Peyer's patch (tissue), 4 donors: ENCODE data around the gene NPPA.

Experiments
- POLR2A ChIP-seq, 2 donors: fragments of 450-650 bp; IDR thresholded peaks; one replicate each; pipeline ENCODE4 v1.5.1; 2017; ENCODE audit warnings: antibody characterized with exemption in 2 of 2, mild to moderate bottlenecking in 2 of 2, moderate library complexity in 2 of 2
- TF ChIP-seq, protein P1 (sequence below), 6 experiments: fragments of 450-650 bp in 4 of 6; fragments of 200-600 bp in 2 of 6; sonication (generic) in 1 of 6; IDR thresholded peaks; one replicate each; pipeline ENCODE4 v1.5.1; 2017 to 2019; ENCODE audit warnings: antibody characterized with exemption in 6 of 6, mild to moderate bottlenecking in 3 of 6, moderate library complexity in 1 of 6

DNA sequence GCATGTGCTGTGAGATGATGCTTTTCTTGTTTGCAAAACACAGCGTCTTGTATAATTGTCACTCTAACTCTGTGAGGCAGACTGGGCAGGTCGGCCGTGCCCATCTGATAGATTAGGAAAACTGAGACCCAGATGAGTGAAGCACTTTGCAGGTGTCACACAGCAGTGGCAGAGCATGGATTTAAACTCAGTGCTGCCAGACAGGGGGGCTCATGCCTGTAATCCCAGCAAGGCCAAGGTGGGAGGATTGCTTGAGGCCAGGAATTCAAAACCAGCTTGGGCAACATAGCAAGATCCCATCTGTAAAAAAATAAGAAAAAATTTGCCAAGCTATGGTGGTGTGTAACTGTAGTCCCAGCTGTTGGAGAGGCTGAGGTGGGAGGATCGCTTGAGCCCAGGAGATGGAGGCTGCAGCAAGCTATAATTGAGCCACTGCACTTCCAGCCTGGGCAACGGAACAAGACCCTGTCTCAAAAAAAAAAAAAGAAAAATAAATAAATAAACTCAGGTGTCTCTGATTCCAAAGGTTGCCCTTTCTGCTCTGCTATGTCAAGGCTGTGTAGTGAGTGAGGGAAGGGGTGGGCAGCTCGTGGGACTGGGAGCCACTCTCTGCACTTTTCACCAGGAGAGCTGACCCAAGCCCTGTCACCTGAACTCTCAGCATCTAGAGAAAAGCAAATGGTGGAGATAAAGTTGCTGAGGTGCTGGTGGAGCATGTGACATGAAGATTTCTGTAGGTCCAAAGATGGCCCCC lies 44.0 kb upstream of the NPPA start:
- TF ChIP-seq, protein P1, sequence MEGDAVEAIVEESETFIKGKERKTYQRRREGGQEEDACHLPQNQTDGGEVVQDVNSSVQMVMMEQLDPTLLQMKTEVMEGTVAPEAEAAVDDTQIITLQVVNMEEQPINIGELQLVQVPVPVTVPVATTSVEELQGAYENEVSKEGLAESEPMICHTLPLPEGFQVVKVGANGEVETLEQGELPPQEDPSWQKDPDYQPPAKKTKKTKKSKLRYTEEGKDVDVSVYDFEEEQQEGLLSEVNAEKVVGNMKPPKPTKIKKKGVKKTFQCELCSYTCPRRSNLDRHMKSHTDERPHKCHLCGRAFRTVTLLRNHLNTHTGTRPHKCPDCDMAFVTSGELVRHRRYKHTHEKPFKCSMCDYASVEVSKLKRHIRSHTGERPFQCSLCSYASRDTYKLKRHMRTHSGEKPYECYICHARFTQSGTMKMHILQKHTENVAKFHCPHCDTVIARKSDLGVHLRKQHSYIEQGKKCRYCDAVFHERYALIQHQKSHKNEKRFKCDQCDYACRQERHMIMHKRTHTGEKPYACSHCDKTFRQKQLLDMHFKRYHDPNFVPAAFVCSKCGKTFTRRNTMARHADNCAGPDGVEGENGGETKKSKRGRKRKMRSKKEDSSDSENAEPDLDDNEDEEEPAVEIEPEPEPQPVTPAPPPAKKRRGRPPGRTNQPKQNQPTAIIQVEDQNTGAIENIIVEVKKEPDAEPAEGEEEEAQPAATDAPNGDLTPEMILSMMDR (IDR thresholded peaks at IDR 0.05) = no peak
- no peak for TF ChIP-seq POLR2A (IDR thresholded peaks at IDR 0.05)
